SK-N-SH treated with all-trans-retinoic acid at 6 μM for 48 hours (cell line): ENCODE measurements around the gene C5.

Source experiments
- ARNTL ChIP-seq: fragments of 450-650 bp; formaldehyde crosslinking; IDR thresholded peaks from 2 replicates; pipeline ENCODE4 v1.5.0; 2020; ENCODE audit warnings: low read depth, mild to moderate bottlenecking, moderate library complexity, borderline replicate concordance
- ZFP30 ChIP-seq: fragments of 450-650 bp; formaldehyde crosslinking; IDR thresholded peaks from 2 replicates; pipeline ENCODE4 v1.5.0; 2022; ENCODE audit warnings: mild to moderate bottlenecking, moderate library complexity
- ZNF565 ChIP-seq: fragments of 450-650 bp; formaldehyde crosslinking; conservative IDR thresholded peaks from 2 replicates; pipeline ENCODE4 v1.5.0; 2020; ENCODE audit warnings: low read depth, mild to moderate bottlenecking, moderate library complexity
- ZNF8 ChIP-seq: fragments of 450-650 bp; formaldehyde crosslinking; IDR thresholded peaks from 2 replicates; pipeline ENCODE4 v1.5.0; 2020; ENCODE audit warnings: mild to moderate bottlenecking, moderate library complexity
- TF ChIP-seq, protein P1 (sequence below): fragments of 250-450 bp; sonication (Bioruptor Pico); IDR thresholded peaks from 2 replicates; pipeline ENCODE4 v1.8.0; 2020; ENCODE audit warnings: mild to moderate bottlenecking, moderate library complexity, borderline replicate concordance

DNA sequence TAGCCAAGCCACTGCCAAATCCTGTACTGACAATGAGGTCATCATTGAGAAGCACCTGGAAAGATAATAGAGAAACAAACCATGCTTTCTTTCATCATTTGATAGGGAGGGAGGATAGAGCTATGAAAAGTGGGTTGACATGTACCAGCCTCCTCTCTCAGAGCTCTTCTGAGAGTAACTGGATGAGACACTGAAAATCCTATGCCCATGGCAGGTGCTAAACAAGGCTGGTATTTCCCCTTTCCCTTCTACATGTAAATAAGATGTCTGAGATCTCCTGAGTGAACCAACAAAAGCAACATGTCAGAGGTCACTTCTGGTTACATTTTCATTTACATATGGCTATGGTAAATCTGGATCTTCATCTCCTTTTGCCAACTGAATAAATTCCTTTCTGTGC is 78.1 kb downstream of the C5 start:
- TF ChIP-seq ARNTL = no peak
- TF ChIP-seq ZNF565 (CRISPR knock-in tag) = no peak
- TF ChIP-seq, protein P1, sequence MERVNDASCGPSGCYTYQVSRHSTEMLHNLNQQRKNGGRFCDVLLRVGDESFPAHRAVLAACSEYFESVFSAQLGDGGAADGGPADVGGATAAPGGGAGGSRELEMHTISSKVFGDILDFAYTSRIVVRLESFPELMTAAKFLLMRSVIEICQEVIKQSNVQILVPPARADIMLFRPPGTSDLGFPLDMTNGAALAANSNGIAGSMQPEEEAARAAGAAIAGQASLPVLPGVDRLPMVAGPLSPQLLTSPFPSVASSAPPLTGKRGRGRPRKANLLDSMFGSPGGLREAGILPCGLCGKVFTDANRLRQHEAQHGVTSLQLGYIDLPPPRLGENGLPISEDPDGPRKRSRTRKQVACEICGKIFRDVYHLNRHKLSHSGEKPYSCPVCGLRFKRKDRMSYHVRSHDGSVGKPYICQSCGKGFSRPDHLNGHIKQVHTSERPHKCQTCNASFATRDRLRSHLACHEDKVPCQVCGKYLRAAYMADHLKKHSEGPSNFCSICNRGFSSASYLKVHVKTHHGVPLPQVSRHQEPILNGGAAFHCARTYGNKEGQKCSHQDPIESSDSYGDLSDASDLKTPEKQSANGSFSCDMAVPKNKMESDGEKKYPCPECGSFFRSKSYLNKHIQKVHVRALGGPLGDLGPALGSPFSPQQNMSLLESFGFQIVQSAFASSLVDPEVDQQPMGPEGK (CRISPR knock-in tag) = no peak
- no peak for TF ChIP-seq ZNF8
- TF ChIP-seq ZFP30 (CRISPR knock-in tag) = no peak
